AG09319 (cell line): ENCODE data around the gene MYH16.
"Not testable (repeated sequence)": the region's sequence is repeated elsewhere in the genome, so short reads cannot be mapped to it uniquely, and the experiment has no call there.

Source experiments
- DNase-seq: peaks from one replicate; pipeline ENCODE4 v3.0.0-alpha.2; 2010; ENCODE audit warnings: low read depth; ENCODE audit errors: extremely low read depth
- CTCF ChIP-seq: IDR thresholded peaks from 2 replicates; pipeline ENCODE4 v1.5.1; 2011; ENCODE audit warnings: low read depth, mild to moderate bottlenecking, inconsistent platforms, low read length, moderate library complexity

Gene MYH16

GRCh38 chr7:99344061-99344647 lies 71.5 kb downstream of the MYH16 start:
- TF ChIP-seq CTCF, result no peak
- no peak for DNase-seq

- not testable (repeated sequence) for DNase-seq
Observed at GRCh38 chr7:99350641-99351040, 78.0 kb downstream of the MYH16 start.

- no peak for DNase-seq
- no peak for TF ChIP-seq CTCF
Observed at GRCh38 chr7:99352247-99352646, 79.6 kb downstream of the MYH16 start.

- DNase-seq, result no peak
- TF ChIP-seq CTCF, result no peak
Observed at GRCh38 chr7:99355098-99355497, 82.5 kb downstream of the MYH16 start.

- TF ChIP-seq CTCF, result no peak
- DNase-seq, result no peak
Observed at GRCh38 chr7:99357701-99358490, 85.3 kb downstream of the MYH16 start.

GRCh38 chr7:99358521-99358920 lies 85.9 kb downstream of the MYH16 start:
- DNase-seq, result not testable (repeated sequence)

GRCh38 chr7:99359465-99360154 lies 87.0 kb downstream of the MYH16 start:
- TF ChIP-seq CTCF, result no peak
- DNase-seq, result no peak
